ENCODE results near the gene CAMTA1. TPM values are rescaled to one million over a fixed set of nuclear protein-coding genes. Genes with fewer than 3 reads are reported as not detected.

CAMTA1 gene
- total RNA-seq, 1 experiment from 2014 or later = 50.3 TPM

- DNase-seq = no peak
- Mint-ChIP-seq H3K4me3 (ENCODE audit: low read depth, unreplicated experiment) (no peak overlapping the region), H3K27ac (ENCODE audit: unreplicated experiment) (no peak overlapping the region), H3K36me3 (ENCODE audit: insufficient read depth, unreplicated experiment) (no peaks in the 10 kb centered on the region), H3K27me3 (ENCODE audit: unreplicated experiment) (peaks cover 44% of the 10 kb centered on the region), H3K9me3 (ENCODE audit: low read depth, unreplicated experiment) (no peaks in the 10 kb centered on the region), H3K4me1 (ENCODE audit: low read depth, unreplicated experiment) (no peaks in the 10 kb centered on the region)
- no peak for TF ChIP-seq CTCF (IDR thresholded peaks at IDR 0.05; ENCODE audit: unreplicated experiment)
- no TSS peak for BruUV-seq (replicated peaks)
- CTCF ChIA-PET = no interaction called here
- intact Hi-C loops (cut with micrococcal nuclease; ENCODE audit: unreplicated experiment) = no loop called here
These were observed 580.5 kb downstream of the CAMTA1 start for GRCh38 chr1:7365706-7366105.

- no peak for TF ChIP-seq CTCF (IDR thresholded peaks at IDR 0.05; ENCODE audit: unreplicated experiment)
- BruUV-seq (replicated peaks) = no TSS peak
- peaks cover 44% of the 10 kb centered on the region for H3K27me3 Mint-ChIP-seq (ENCODE audit: unreplicated experiment)
- H3K4me1 Mint-ChIP-seq (ENCODE audit: low read depth, unreplicated experiment) = no peaks in the 10 kb centered on the region
- intact Hi-C loops (cut with micrococcal nuclease; ENCODE audit: unreplicated experiment) = no loop called here
- no peak overlapping the region for H3K27ac Mint-ChIP-seq (ENCODE audit: unreplicated experiment)
- H3K9me3 Mint-ChIP-seq (ENCODE audit: low read depth, unreplicated experiment) = no peaks in the 10 kb centered on the region
- no peaks in the 10 kb centered on the region for H3K36me3 Mint-ChIP-seq (ENCODE audit: insufficient read depth, unreplicated experiment)
- CTCF ChIA-PET = no interaction called here
- no peak overlapping the region for H3K4me3 Mint-ChIP-seq (ENCODE audit: low read depth, unreplicated experiment)
- DNase-seq = no peak
These were observed 581.2 kb downstream of the CAMTA1 start for GRCh38 chr1:7366286-7366954.

GRCh38 chr1:7366955-7367665 is 581.9 kb downstream of the CAMTA1 start:
- Mint-ChIP-seq H3K9me3 (ENCODE audit: low read depth, unreplicated experiment) (no peaks in the 10 kb centered on the region), H3K4me3 (ENCODE audit: low read depth, unreplicated experiment) (no peak overlapping the region), H3K27ac (ENCODE audit: unreplicated experiment) (no peak overlapping the region), H3K27me3 (ENCODE audit: unreplicated experiment) (peaks cover 44% of the 10 kb centered on the region), H3K4me1 (ENCODE audit: low read depth, unreplicated experiment) (no peaks in the 10 kb centered on the region), H3K36me3 (ENCODE audit: insufficient read depth, unreplicated experiment) (no peaks in the 10 kb centered on the region)
- no peak for TF ChIP-seq CTCF (IDR thresholded peaks at IDR 0.05; ENCODE audit: unreplicated experiment)
- no TSS peak for BruUV-seq (replicated peaks)
- CTCF ChIA-PET = no interaction called here
- DNase-seq = no peak
- intact Hi-C loops (cut with micrococcal nuclease; ENCODE audit: unreplicated experiment) = no loop called here

- TF ChIP-seq CTCF (IDR thresholded peaks at IDR 0.05; ENCODE audit: unreplicated experiment) = no peak
- H3K4me1 Mint-ChIP-seq (ENCODE audit: low read depth, unreplicated experiment) = no peaks in the 10 kb centered on the region
- no peak for DNase-seq
- no TSS peak for BruUV-seq (replicated peaks)
- H3K27ac Mint-ChIP-seq (ENCODE audit: unreplicated experiment) = no peak overlapping the region
- H3K4me3 Mint-ChIP-seq (ENCODE audit: low read depth, unreplicated experiment) = no peak overlapping the region
- no peaks in the 10 kb centered on the region for H3K36me3 Mint-ChIP-seq (ENCODE audit: insufficient read depth, unreplicated experiment)
- intact Hi-C loops (cut with micrococcal nuclease; ENCODE audit: unreplicated experiment) = no loop called here
- H3K9me3 Mint-ChIP-seq (ENCODE audit: low read depth, unreplicated experiment) = no peaks in the 10 kb centered on the region
- CTCF ChIA-PET = no interaction called here
- peaks cover 47% of the 10 kb centered on the region for H3K27me3 Mint-ChIP-seq (ENCODE audit: unreplicated experiment)
These were observed 584.6 kb downstream of the CAMTA1 start for GRCh38 chr1:7369866-7370265.
